HG03354 (cell line): Measurements from ENCODE around the gene SGTB.
"Not testable (repeated sequence)": the region's sequence is repeated elsewhere in the genome, so short reads cannot be mapped to it uniquely, and the experiment has no call there.

Source experiments
- ATAC-seq: cut with Tn5 transposase; IDR thresholded peaks from one replicate; pipeline ENCODE4 v1.9.1; 2021; ENCODE audit warnings: mild to moderate bottlenecking; ENCODE audit not compliant: unreplicated experiment, poor library complexity, severe bottlenecking

SGTB gene

GRCh38 chr5:65736011-65736410 is 14.1 kb upstream of the SGTB start:
- no peak for ATAC-seq

GRCh38 chr5:65734921-65735320 is 13.0 kb upstream of the SGTB start:
- peak; percentile 56 for ATAC-seq

GRCh38 chr5:65734196-65734775 is 12.4 kb upstream of the SGTB start:
- not testable (repeated sequence) for ATAC-seq

GRCh38 chr5:65732046-65732445 is 10.1 kb upstream of the SGTB start:
- not testable (repeated sequence) for ATAC-seq

- no peak for ATAC-seq
Measured at GRCh38 chr5:65730910-65731309, 9.0 kb upstream of the SGTB start.

GRCh38 chr5:65728218-65728617 is 6.3 kb upstream of the SGTB start:
- no peak for ATAC-seq

GRCh38 chr5:65727491-65728156 is 5.7 kb upstream of the SGTB start:
- no peak for ATAC-seq

GRCh38 chr5:65722575-65723403 is 880 bp upstream of the SGTB start:
- peak; percentile 17 for ATAC-seq

- peak; percentile 15 for ATAC-seq
Measured at GRCh38 chr5:65721050-65721719, 724 bp downstream of the SGTB start.

GRCh38 chr5:65718576-65719310 is 3.2 kb downstream of the SGTB start:
- no peak for ATAC-seq

- no peak for ATAC-seq
Measured at GRCh38 chr5:65708145-65708544, 13.8 kb downstream of the SGTB start.

GRCh38 chr5:65707663-65708062 is 14.2 kb downstream of the SGTB start:
- no peak for ATAC-seq

GRCh38 chr5:65704621-65705239 is 17.2 kb downstream of the SGTB start:
- no peak for ATAC-seq

GRCh38 chr5:65702036-65702435 is 19.9 kb downstream of the SGTB start:
- no peak for ATAC-seq

GRCh38 chr5:65699338-65699737 is 22.6 kb downstream of the SGTB start:
- no peak for ATAC-seq

GRCh38 chr5:65696892-65697291 is 25.0 kb downstream of the SGTB start:
- ATAC-seq, result no peak

GRCh38 chr5:65695896-65696295 is 26.0 kb downstream of the SGTB start:
- ATAC-seq, result no peak

- no peak for ATAC-seq
Measured at GRCh38 chr5:65695162-65695755, 26.6 kb downstream of the SGTB start.

- ATAC-seq, result no peak
Measured at GRCh38 chr5:65693121-65693520, 28.8 kb downstream of the SGTB start.
